Sigmoid colon (tissue), 4 donors: ENCODE results near the gene TARBP2.

Experiments
- EP300 ChIP-seq, 4 donors: sonication (generic); formaldehyde crosslinking; IDR thresholded peaks; one replicate each; pipeline ENCODE4 v1.6.1; 2017; ENCODE audit warnings: antibody characterized with exemption in 4 of 4
- POLR2A ChIP-seq, 2 donors: fragments of 450-650 bp; IDR thresholded peaks; one replicate each; pipeline ENCODE4 v1.6.1; 2016; ENCODE audit warnings: antibody characterized with exemption in 2 of 2, mild to moderate bottlenecking in 2 of 2, moderate library complexity in 2 of 2
- POLR2AphosphoS5 ChIP-seq, 4 donors: sonication (generic); formaldehyde crosslinking; IDR thresholded peaks; one replicate each; pipeline ENCODE4 v1.6.1; 2017; ENCODE audit warnings: antibody characterized with exemption in 4 of 4
- TF ChIP-seq, protein P1 (sequence below), 4 experiments: fragments of 450-650 bp in 3 of 4; fragments of 200-600 bp in 1 of 4; IDR thresholded peaks; one replicate each; pipeline ENCODE4 v1.5.1; 2016 to 2019; ENCODE audit warnings: antibody characterized with exemption in 4 of 4, mild to moderate bottlenecking in 3 of 4, moderate library complexity in 2 of 4

DNA sequence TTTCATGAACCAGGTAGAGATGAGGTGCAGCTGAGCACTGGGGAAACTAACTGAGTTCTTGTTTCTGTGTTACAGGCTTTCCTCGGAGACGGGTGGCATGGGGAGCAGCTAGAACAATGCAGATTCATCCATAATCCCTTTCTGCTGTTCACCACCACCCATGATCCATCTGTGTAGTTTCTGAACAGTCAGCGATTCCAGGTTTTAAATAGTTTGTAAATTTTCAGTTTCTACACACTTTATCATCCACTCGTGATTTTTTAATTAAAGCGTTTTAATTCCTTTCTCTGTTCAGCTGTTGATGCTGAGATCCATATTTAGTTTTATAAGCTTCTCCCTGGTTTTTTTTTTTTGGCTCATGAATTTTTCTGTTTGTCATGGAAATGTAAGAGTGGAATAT lies 21.8 kb upstream of the TARBP2 start:
- TF ChIP-seq, protein P1, sequence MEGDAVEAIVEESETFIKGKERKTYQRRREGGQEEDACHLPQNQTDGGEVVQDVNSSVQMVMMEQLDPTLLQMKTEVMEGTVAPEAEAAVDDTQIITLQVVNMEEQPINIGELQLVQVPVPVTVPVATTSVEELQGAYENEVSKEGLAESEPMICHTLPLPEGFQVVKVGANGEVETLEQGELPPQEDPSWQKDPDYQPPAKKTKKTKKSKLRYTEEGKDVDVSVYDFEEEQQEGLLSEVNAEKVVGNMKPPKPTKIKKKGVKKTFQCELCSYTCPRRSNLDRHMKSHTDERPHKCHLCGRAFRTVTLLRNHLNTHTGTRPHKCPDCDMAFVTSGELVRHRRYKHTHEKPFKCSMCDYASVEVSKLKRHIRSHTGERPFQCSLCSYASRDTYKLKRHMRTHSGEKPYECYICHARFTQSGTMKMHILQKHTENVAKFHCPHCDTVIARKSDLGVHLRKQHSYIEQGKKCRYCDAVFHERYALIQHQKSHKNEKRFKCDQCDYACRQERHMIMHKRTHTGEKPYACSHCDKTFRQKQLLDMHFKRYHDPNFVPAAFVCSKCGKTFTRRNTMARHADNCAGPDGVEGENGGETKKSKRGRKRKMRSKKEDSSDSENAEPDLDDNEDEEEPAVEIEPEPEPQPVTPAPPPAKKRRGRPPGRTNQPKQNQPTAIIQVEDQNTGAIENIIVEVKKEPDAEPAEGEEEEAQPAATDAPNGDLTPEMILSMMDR (IDR thresholded peaks at IDR 0.05), result no peak
- TF ChIP-seq POLR2A (IDR thresholded peaks at IDR 0.05) (no peak), POLR2AphosphoS5 (IDR thresholded peaks at IDR 0.05) (no peak), EP300 (IDR thresholded peaks at IDR 0.05) (no peak)
